Adrenal gland (tissue), 5 donors: ENCODE data around the gene STON2.

ENCODE experiments used
- POLR2A ChIP-seq, 2 donors: fragments of 450-650 bp; IDR thresholded peaks; one replicate each; pipeline ENCODE4 v1.6.1; 2017; ENCODE audit warnings: antibody characterized with exemption in 2 of 2, mild to moderate bottlenecking in 2 of 2, moderate library complexity in 1 of 2
- TF ChIP-seq, protein P1 (sequence below), 6 experiments: fragments of 450-650 bp in 4 of 6; fragments of 200-600 bp in 2 of 6; sonication (generic) in 1 of 6; IDR thresholded peaks; 1 replicate in 5 of 6; 2 replicates in 1 of 6; pipeline versions ENCODE4 v1.5.1 to v1.8.0; 2016 to 2021; ENCODE audit warnings: antibody characterized with exemption in 6 of 6, mild to moderate bottlenecking in 2 of 6, moderate library complexity in 1 of 6
- donor health status: DM: no; HTN: no; CAD: no.

DNA sequence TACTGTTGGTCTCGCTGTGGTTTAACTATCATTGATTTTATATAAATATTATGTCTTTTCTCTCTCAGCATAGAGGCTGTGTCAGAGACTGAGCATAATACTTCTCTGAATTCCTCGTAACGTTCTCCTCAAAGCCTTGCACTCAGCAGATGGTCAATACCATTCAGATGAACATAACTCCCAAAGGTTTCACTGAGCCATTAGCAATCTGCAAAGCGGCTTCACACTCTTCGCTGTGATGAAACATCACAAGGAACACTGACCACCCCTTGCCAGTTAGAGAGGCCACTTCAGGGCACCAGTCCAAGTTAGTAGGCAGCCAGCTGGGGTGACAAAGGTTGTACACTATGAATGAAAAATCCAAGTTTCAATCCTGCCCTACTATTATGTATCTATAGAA, 30.1 kb upstream of the STON2 start:
- TF ChIP-seq, protein P1, sequence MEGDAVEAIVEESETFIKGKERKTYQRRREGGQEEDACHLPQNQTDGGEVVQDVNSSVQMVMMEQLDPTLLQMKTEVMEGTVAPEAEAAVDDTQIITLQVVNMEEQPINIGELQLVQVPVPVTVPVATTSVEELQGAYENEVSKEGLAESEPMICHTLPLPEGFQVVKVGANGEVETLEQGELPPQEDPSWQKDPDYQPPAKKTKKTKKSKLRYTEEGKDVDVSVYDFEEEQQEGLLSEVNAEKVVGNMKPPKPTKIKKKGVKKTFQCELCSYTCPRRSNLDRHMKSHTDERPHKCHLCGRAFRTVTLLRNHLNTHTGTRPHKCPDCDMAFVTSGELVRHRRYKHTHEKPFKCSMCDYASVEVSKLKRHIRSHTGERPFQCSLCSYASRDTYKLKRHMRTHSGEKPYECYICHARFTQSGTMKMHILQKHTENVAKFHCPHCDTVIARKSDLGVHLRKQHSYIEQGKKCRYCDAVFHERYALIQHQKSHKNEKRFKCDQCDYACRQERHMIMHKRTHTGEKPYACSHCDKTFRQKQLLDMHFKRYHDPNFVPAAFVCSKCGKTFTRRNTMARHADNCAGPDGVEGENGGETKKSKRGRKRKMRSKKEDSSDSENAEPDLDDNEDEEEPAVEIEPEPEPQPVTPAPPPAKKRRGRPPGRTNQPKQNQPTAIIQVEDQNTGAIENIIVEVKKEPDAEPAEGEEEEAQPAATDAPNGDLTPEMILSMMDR (IDR thresholded peaks at IDR 0.05) = no peak
- TF ChIP-seq POLR2A (IDR thresholded peaks at IDR 0.05) = no peak
